ENCODE data around the gene CHKB. TPM values are rescaled to one million over a fixed set of nuclear protein-coding genes. Genes with fewer than 3 reads are reported as not detected.

Gene CHKB
- total and polyA plus RNA-seq, 2 of the 4 experiments (the other 2 are of a cell fraction) = 8.1 to 36.9 TPM

GRCh38 chr22:50621948-50622722, 39.5 kb upstream of the CHKB start:
- dilution Hi-C loops (cut with HindIII; ENCODE audit: low sequenced_read_pairs, unreplicated experiment) = no loop called here
- Histone ChIP-seq H4K20me1 (ENCODE audit: insufficient read depth, low read length) (peaks cover 5% of the 10 kb centered on the region), H2BK120ac (ENCODE audit: low read depth, low read length) (no peak overlapping the region), H3K27me3 (ENCODE audit: control insufficient read depth, insufficient read depth, low read length) (peaks cover 2% of the 10 kb centered on the region; the same call in 1 of the 2 replicates), H3K9me3 (ENCODE audit: control insufficient read depth, insufficient read depth, low read length) (no peaks in the 10 kb centered on the region), H3K4ac (ENCODE audit: low read depth, low read length) (no peak overlapping the region), H3K4me3 (ENCODE audit: insufficient read depth, low read depth, low read length) (no peak overlapping the region), H4K8ac (ENCODE audit: low read depth in 2 of 2, low read length in 2 of 2) (no peak overlapping the region), H2AK9ac (replicated peaks; ENCODE audit: low read depth, low read length, poor library complexity) (no peak overlapping the region), H3K4me1 (ENCODE audit: control insufficient read depth, insufficient read depth, low read length) (peaks cover 8% of the 10 kb centered on the region; the same call in 1 of the 2 replicates), H2BK15ac (ENCODE audit: low read depth, low read length) (no peak overlapping the region), H4K5ac (ENCODE audit: low read depth, low read length) (no peak overlapping the region), H2AFZ (replicated peaks; ENCODE audit: low read length, poor library complexity) (no peak overlapping the region), H3K23ac (ENCODE audit: low read depth, low read length) (0 out of 2 replicates have a peak overlapping the region, but pooled peaks have one; percentile 53), H3K27ac (ENCODE audit: insufficient read depth, low read length) (no peak overlapping the region), H3K18ac (ENCODE audit: low read depth, low read length) (no peak overlapping the region), H2BK5ac (ENCODE audit: low read depth, low read length, poor library complexity, severe bottlenecking) (no peak overlapping the region), H3K56ac (ENCODE audit: extremely low read depth, insufficient read depth, low read length) (no peak overlapping the region), H3K9ac (ENCODE audit: low read depth, low read length) (no peak overlapping the region), H3K4me2 (ENCODE audit: low read depth, low read length) (peak overlapping the region; percentile 61), H2AK5ac (ENCODE audit: low read depth, low read length) (no peak overlapping the region), H3K14ac (replicated peaks; ENCODE audit: low read depth, low read length) (no peak overlapping the region), H4K91ac (ENCODE audit: insufficient read depth, low read depth, low read length) (no peak overlapping the region), H3K36me3 (ENCODE audit: control insufficient read depth, insufficient read depth, low read length) (peaks cover 2% of the 10 kb centered on the region; the same call in 1 of the 2 replicates), H3K9me1 (ENCODE audit: insufficient read depth, low read length) (0 out of 2 replicates have a peak, but pooled peaks cover 3% of the 10 kb centered on the region), H2BK20ac (ENCODE audit: low read depth, low read length) (no peak overlapping the region), H3K79me1 (ENCODE audit: low read depth in 1 of 2, low read length in 2 of 2) (peaks cover 0 to 10% of the 10 kb centered on the region in 2 experiments; a peak in 1 of 4 replicates)
- TF ChIP-seq FOS (IDR thresholded peaks at IDR 0.05; ENCODE audit: low read depth, low read length) = no peak
- no peak for TF ChIP-seq MAFK (IDR thresholded peaks at IDR 0.05; ENCODE audit: low read depth, low read length)
- no peak for TF ChIP-seq POLR2A (IDR thresholded peaks at IDR 0.05; ENCODE audit: low read depth, low read length)
- TF ChIP-seq SMC3 (IDR thresholded peaks at IDR 0.05; ENCODE audit: low read depth, low read length) = no peak
- TF ChIP-seq USF2 (IDR thresholded peaks at IDR 0.05; ENCODE audit: low read depth, low read length) = no peak
- TF ChIP-seq CTCF (conservative IDR thresholded peaks at IDR 0.05; ENCODE audit: low read depth, low read length) = 0 out of 2 replicates have a peak, but pooled peaks have one; percentile 9
- no peak for TF ChIP-seq MXI1 (IDR thresholded peaks at IDR 0.05; ENCODE audit: borderline replicate concordance, low read depth, low read length)
- 51% methylated on average over 9 of the region's 18 CpGs; no CpG with 5 or more reads in 1 of the 2 experiments for WGBS, 2 experiments (ENCODE audit: extremely low coverage in 2 of 2, insufficient read length in 1 of 2)
- POLR2A ChIA-PET (ENCODE audit: unreplicated experiment) = no interaction called here
- ATAC-seq (ENCODE audit: low read depth) (no peak), DNase-seq (no peak)
- in situ Hi-C loops (cut with MboI; ENCODE audit: low sequenced_read_pairs) = no loop called here
- intact Hi-C loops (cut with micrococcal nuclease) = loop anchor here (5.0 kb wide), 2 partner anchors 45 to 70 kb away; partner anchors contain the start of gene CPT1B
- BruUV-seq (replicated peaks) = no TSS peak
- CTCF ChIA-PET = no interaction called here
